Umbilical cord (tissue), 2 donors: ENCODE results near the gene DIPK1A. TPM values are rescaled to one million over a fixed set of nuclear protein-coding genes. Genes with fewer than 3 reads are reported as not detected.
A peak's percentile ranks its signal among the peaks of the same experiment; 100 is the strongest.
"Not testable (repeated sequence)": the region's sequence is repeated elsewhere in the genome, so short reads cannot be mapped to it uniquely, and the experiment has no call there.

Experiments used
- DNase-seq: peaks from one replicate; pipeline ENCODE4 v3.0.0-alpha.2; 2015; ENCODE audit warnings: low spot score
- total RNA-seq: library from RNA; depleted of rRNA; stranded (reverse); fragments of >200 nt; gene quantifications from one replicate; pipeline ENCODE4 v1.2.3, GENCODE V29; 2014; ENCODE audit warnings: low replicate concordance; ENCODE audit not compliant: insufficient read depth

Gene DIPK1A
- total RNA-seq, 1 donor from 2014 or later, result 9.6 TPM

- DNase-seq, result peak; percentile 8
Observed at GRCh38 chr1:92980732-92981647, 19.7 kb upstream of the DIPK1A start.

DNA sequence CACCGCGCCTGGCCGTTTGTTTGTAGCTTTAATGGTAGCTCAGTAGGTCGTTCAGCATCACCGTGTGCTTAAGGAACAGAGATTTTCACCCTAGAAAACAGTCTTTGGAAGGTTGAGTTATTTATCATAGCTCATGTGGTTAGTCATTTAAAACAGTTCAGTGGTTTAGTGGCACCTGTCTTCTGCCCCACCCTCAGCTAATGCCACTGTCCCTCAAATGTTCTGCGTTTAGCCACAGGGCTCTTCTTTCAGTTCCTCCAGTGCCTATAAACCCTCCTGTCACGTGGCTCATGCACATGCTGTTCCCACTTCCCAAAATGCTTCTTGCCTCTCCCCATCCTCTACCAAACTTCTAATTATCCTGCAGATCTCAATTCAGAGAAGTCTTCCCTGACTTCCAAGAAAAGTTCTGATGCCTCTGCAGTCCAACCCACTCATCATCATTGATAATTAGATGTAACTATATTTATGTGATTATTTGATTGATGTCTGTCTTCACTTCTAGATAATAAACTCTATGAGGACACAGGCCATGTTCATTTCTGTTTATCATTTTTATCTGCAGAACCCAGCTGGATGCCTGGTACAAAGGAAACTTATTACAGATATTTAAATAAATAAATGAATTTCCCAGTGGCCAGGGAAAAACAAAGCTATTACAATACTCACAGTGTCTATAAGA, 14.4 kb upstream of the DIPK1A start:
- no peak for DNase-seq

GRCh38 chr1:92974112-92974511, 12.8 kb upstream of the DIPK1A start:
- DNase-seq, result not testable (repeated sequence)

GRCh38 chr1:92973203-92973897, 12.1 kb upstream of the DIPK1A start:
- DNase-seq, result no peak

GRCh38 chr1:92972409-92973129, 11.3 kb upstream of the DIPK1A start:
- no peak for DNase-seq

- not testable (repeated sequence) for DNase-seq
Observed at GRCh38 chr1:92971932-92972331, 10.7 kb upstream of the DIPK1A start.

- no peak for DNase-seq
Observed at GRCh38 chr1:92970990-92971689, 9.9 kb upstream of the DIPK1A start.

DNA sequence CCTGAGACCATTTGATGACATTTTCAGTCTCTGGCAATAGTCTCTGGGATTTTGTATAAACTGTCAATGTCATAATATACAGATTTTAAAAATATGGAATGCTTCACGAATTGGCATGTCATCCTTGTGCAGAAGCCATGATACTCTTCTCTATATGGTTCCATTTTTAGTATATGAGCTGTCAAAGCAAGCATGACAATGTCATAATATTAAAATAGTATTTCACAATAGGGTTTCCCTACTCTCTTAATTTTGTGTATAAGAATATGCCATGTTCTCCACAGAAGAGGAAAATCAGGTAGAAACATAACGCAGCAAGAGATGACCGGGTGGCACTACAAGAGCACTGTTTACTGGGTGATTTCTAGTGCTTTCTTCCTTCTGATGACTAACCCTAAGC, 8.3 kb upstream of the DIPK1A start:
- DNase-seq, result no peak

DNA sequence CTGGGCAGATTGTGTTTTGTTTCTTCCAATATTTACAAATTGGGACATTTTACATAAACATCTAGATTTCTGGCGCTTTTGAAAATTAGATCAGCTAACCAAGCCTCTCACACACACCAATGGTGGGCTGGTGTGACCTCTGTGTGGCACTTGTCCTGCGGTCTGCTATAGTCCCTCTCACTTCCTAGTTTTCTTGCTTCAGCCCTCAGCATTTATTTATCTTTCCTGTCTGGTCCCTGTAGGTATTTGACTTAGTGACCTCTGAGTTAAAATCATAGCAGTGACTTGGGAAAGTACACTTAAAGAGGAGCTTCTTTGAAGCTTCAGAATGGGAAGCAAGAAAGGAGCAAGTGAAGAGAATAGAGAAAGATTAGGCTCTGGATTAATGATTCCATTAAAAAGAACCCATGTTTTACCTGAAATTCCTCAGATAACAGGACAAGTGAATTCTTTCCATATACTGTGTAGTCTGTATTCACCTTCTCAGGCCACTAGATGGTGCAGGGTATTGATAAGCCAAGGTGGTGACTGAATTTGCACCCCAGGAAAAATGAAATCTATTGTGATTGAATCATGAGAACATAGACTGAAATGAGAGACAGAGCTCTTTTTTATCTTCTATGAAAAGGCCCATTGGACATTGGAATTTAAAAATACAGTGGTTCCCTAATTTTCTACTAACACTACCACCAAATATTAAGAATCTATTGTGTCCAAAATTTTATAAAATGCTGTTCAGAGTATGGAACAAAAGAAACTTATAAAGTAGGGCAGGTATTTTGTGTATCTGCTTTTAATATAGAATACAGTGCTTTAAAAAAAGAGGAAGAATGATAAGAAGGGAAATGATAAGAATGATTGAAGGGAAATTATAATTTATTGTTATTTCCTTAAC, 7.1 kb upstream of the DIPK1A start:
- no peak for DNase-seq

GRCh38 chr1:92964998-92965397, 3.7 kb upstream of the DIPK1A start:
- DNase-seq, result no peak

GRCh38 chr1:92964316-92964715, 3.1 kb upstream of the DIPK1A start:
- DNase-seq, result no peak

- peak; percentile 60 for DNase-seq
Observed at GRCh38 chr1:92961896-92962752, 862 bp upstream of the DIPK1A start.

- DNase-seq, result peak; percentile 74
Observed at GRCh38 chr1:92960395-92961130, 699 bp downstream of the DIPK1A start.

GRCh38 chr1:92958203-92958970, 2.9 kb downstream of the DIPK1A start:
- DNase-seq, result no peak

- no peak for DNase-seq
Observed at GRCh38 chr1:92957030-92957734, 4.1 kb downstream of the DIPK1A start.

DNA sequence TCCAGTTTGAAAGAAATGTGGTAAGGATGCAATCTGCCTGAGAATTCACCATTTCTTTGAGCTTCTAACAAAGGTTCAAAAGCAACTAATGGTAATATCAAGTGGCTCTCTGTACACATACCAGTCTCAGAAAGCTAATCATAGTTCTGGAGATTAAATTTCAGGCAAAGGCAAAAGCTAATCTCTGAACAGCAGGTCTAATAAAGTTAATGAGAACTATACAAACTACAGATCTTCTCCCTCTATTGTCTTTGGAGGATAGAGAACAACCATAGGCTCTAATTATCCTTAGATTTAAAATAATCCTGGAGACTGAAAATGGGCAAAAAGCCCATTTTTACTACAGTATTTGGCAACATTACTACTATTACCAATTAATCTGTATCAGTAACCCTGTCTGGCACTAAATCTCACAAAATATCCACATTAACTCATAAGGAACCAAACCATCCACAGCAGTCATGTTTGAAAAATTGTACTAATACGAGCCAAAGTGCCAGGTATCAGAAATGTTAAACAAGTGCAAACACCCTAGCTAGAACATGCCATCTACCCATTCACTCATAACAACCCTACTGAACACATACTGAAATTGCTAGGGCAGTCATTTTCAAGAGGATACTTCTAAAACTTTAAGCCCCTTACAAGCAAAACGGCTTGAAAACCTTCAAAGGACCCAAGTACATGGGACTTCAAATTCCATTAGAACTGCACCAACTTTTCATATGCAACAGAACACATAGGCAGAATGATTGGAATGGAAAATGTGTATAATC, 4.8 kb downstream of the DIPK1A start:
- no peak for DNase-seq
